Liver (tissue), 9 donors: ENCODE results near the gene NET1. TPM values are rescaled to one million over a fixed set of nuclear protein-coding genes. Genes with fewer than 3 reads are reported as not detected.

Experiments
- DNase-seq: peaks from one replicate; pipeline ENCODE4 v3.0.0-alpha.2; 2017; ENCODE audit warnings: low spot score
- H3K27ac ChIP-seq, 2 donors: one replicate each; pipeline ENCODE4 v1.7.0; 2013; ENCODE audit warnings: inconsistent platforms in 2 of 2, low read length in 2 of 2, control low read depth in 1 of 2, low read depth in 1 of 2, mild to moderate bottlenecking in 1 of 2
- H3K27me3 ChIP-seq, 4 donors: one replicate each; pipeline versions ENCODE4 v1.6.1 to v1.7.0; 2013; ENCODE audit warnings: low read length in 3 of 4, inconsistent platforms in 1 of 4, mild to moderate bottlenecking in 1 of 4, moderate library complexity in 1 of 4; ENCODE audit not compliant: control insufficient read depth in 4 of 4, insufficient read depth in 4 of 4
- H3K36me3 ChIP-seq, 4 donors: one replicate each; pipeline versions ENCODE4 v1.6.1 to v1.7.0; 2013; ENCODE audit warnings: low read length in 3 of 4, mild to moderate bottlenecking in 3 of 4, low read depth in 1 of 4, moderate library complexity in 1 of 4; ENCODE audit not compliant: control insufficient read depth in 4 of 4, insufficient read depth in 3 of 4
- H3K4me1 ChIP-seq, 4 donors: one replicate each; pipeline versions ENCODE4 v1.6.1 to v1.7.0; 2013; ENCODE audit warnings: low read length in 3 of 4, mild to moderate bottlenecking in 3 of 4, moderate library complexity in 1 of 4; ENCODE audit not compliant: control insufficient read depth in 4 of 4, insufficient read depth in 4 of 4
- H3K4me3 ChIP-seq, 3 donors: one replicate each; pipeline versions ENCODE4 v1.6.1 to v1.7.0; 2013; ENCODE audit warnings: low read length in 3 of 3, control low read depth in 1 of 3, low read depth in 1 of 3, mild to moderate bottlenecking in 1 of 3
- H3K9ac ChIP-seq, 2 donors: one replicate each; pipeline ENCODE4 v1.7.0; 2013; ENCODE audit warnings: low read length in 2 of 2, mild to moderate bottlenecking in 2 of 2, moderate library complexity in 2 of 2, control low read depth in 1 of 2, low read depth in 1 of 2
- H3K9me3 ChIP-seq, 4 donors: one replicate each; pipeline versions ENCODE4 v1.6.1 to v1.7.0; 2013; ENCODE audit warnings: low read length in 3 of 4; ENCODE audit not compliant: control insufficient read depth in 4 of 4
- EGR1 ChIP-seq, 2 donors: IDR thresholded peaks; 2 replicates each; pipeline ENCODE4 v1.6.1; 2016 to 2018; ENCODE audit warnings: antibody characterized with exemption in 2 of 2, low read depth in 2 of 2
- FOXA1 ChIP-seq: IDR thresholded peaks from 2 replicates; pipeline ENCODE4 v1.6.1; 2016; ENCODE audit warnings: antibody characterized with exemption
- NR2F2 ChIP-seq: IDR thresholded peaks from 2 replicates; pipeline ENCODE4 v1.6.1; 2016; ENCODE audit warnings: antibody characterized with exemption
- RAD21 ChIP-seq, 2 donors: IDR thresholded peaks; 2 replicates each; pipeline ENCODE4 v1.6.1; 2016; ENCODE audit warnings: antibody characterized with exemption in 2 of 2, mild to moderate bottlenecking in 2 of 2
- SP1 ChIP-seq: IDR thresholded peaks from 2 replicates; pipeline ENCODE4 v1.6.1; 2018; ENCODE audit warnings: antibody characterized with exemption, mild to moderate bottlenecking
- YY1 ChIP-seq: IDR thresholded peaks from 2 replicates; pipeline ENCODE4 v1.6.1; 2016; ENCODE audit warnings: antibody characterized with exemption, mild to moderate bottlenecking
- WGBS: extraction: QIAGEN DNeasy Blood & Tissue Kit; methylation state at CpG from one replicate; pipeline ENCODE4 v1.1.7; 2013; 5-methylcytosine and 5-hydroxymethylcytosine counted together
- polyA plus RNA-seq, 2 donors: library from polyadenylated mRNA; stranded (reverse) in 1 of 2; unstranded in 1 of 2; fragments of 200-250 nt in 1 of 2; fragments of >200 nt in 1 of 2; fragmentation: Nextera tagmentation in 1 of 2; extraction: Ambion mirVana in 1 of 2; gene quantifications; one replicate each; pipeline versions ENCODE4 v1.2.1 to v1.2.3, GENCODE V29; 2013 to 2015
- total RNA-seq, 2 donors: library from RNA; depleted of rRNA; stranded (reverse); fragments of >200 nt; gene quantifications; one replicate each; pipeline ENCODE4 v1.2.3, GENCODE V29; 2014
- TF ChIP-seq, protein P1 (sequence below): IDR thresholded peaks from 2 replicates; pipeline ENCODE4 v1.6.1; 2016; ENCODE audit warnings: antibody characterized with exemption
- TF ChIP-seq, protein P2 (sequence below): IDR thresholded peaks from 2 replicates; pipeline ENCODE4 v1.6.1; 2016; ENCODE audit warnings: antibody characterized with exemption, mild to moderate bottlenecking
- donor health status: healthy.
- donor health status: healthy.
- donor health status: healthy.
- donor health status: healthy.
- donor health status: healthy.

NET1 gene
- total and polyA plus RNA-seq, 4 donors = 16.2 to 38.6 (median 25.6) TPM

DNA sequence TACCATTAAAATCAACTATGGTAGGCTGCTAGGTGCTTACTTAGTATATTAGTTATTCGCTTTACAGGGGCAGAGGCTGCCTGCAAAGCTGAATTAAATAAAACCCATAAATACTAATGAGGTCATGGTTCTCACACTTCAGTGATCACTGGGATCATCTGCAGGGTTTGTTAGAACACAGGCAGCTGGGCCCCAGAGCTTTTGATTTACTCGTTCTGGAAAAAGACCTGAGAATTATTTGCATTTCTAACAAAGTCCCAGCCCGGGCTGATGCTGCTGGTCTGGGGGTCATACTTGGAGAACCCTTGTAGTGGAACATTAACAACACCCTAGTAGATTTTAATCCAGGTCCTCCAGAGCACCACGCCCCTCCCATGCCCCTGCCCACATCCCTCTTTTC lies 39.0 kb upstream of the NET1 start:
- H3K4me3 ChIP-seq = no peak overlapping the region
- no peaks in the 10 kb centered on the region for H3K4me1 ChIP-seq
- no peak overlapping the region for H3K27ac ChIP-seq
- TF ChIP-seq NR2F2 = no peak
- no peak for TF ChIP-seq SP1
- TF ChIP-seq FOXA1 = no peak
- TF ChIP-seq, protein P1, sequence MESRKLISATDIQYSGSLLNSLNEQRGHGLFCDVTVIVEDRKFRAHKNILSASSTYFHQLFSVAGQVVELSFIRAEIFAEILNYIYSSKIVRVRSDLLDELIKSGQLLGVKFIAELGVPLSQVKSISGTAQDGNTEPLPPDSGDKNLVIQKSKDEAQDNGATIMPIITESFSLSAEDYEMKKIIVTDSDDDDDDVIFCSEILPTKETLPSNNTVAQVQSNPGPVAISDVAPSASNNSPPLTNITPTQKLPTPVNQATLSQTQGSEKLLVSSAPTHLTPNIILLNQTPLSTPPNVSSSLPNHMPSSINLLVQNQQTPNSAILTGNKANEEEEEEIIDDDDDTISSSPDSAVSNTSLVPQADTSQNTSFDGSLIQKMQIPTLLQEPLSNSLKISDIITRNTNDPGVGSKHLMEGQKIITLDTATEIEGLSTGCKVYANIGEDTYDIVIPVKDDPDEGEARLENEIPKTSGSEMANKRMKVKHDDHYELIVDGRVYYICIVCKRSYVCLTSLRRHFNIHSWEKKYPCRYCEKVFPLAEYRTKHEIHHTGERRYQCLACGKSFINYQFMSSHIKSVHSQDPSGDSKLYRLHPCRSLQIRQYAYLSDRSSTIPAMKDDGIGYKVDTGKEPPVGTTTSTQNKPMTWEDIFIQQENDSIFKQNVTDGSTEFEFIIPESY = no peak
- TF ChIP-seq, protein P2, sequence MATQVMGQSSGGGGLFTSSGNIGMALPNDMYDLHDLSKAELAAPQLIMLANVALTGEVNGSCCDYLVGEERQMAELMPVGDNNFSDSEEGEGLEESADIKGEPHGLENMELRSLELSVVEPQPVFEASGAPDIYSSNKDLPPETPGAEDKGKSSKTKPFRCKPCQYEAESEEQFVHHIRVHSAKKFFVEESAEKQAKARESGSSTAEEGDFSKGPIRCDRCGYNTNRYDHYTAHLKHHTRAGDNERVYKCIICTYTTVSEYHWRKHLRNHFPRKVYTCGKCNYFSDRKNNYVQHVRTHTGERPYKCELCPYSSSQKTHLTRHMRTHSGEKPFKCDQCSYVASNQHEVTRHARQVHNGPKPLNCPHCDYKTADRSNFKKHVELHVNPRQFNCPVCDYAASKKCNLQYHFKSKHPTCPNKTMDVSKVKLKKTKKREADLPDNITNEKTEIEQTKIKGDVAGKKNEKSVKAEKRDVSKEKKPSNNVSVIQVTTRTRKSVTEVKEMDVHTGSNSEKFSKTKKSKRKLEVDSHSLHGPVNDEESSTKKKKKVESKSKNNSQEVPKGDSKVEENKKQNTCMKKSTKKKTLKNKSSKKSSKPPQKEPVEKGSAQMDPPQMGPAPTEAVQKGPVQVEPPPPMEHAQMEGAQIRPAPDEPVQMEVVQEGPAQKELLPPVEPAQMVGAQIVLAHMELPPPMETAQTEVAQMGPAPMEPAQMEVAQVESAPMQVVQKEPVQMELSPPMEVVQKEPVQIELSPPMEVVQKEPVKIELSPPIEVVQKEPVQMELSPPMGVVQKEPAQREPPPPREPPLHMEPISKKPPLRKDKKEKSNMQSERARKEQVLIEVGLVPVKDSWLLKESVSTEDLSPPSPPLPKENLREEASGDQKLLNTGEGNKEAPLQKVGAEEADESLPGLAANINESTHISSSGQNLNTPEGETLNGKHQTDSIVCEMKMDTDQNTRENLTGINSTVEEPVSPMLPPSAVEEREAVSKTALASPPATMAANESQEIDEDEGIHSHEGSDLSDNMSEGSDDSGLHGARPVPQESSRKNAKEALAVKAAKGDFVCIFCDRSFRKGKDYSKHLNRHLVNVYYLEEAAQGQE = no peak
- no peak for TF ChIP-seq RAD21 (IDR thresholded peaks at IDR 0.05)
- no peak for TF ChIP-seq YY1
- TF ChIP-seq EGR1 (IDR thresholded peaks at IDR 0.05; ENCODE audit: low read depth in 2 of 2) = no peak
- H3K9me3 ChIP-seq = no peaks in the 10 kb centered on the region
- no peaks in the 10 kb centered on the region for H3K27me3 ChIP-seq
- WGBS = 67% methylated on average over 4 of the region's 4 CpGs
- H3K36me3 ChIP-seq = no peaks in the 10 kb centered on the region
- H3K9ac ChIP-seq = no peak overlapping the region
- no peak for DNase-seq

DNA sequence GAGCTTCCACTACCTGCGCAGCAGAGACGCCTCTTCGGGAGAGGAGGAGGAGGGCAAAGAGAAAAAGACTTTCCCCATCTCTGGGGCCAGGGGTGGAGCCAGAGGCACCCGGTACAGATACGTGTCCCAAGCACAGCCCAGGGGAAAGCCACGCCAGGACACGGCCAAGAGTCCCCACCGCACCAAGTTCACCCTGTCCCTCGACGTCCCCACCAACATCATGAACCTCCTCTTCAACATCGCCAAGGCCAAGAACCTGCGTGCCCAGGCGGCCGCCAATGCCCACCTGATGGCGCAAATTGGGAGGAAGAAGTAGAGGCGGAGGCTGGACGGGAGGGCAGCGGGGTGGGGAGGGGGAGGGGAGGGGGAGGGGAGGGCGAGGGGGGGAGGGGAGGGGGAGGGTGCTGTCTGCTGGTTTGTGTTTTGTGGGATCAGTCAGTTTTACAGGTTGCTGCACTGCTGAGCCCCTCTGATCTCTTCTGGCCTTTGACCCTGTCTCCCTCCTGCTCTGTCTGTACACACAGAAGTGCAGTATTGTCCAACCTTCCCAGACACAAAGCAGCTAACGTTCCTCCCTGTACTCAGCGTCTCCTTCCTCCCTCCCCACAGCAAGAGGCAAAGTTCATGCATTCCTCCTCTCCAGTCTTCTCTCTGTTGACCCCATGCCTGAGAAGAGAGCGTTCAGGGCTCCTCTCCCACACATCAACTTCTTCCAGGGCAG lies 38.3 kb upstream of the NET1 start:
- no peak overlapping the region for H3K4me3 ChIP-seq
- 88% methylated on average over 20 of the region's 22 CpGs for WGBS
- no peak for TF ChIP-seq NR2F2
- TF ChIP-seq, protein P2 = no peak
- H3K9me3 ChIP-seq = no peaks in the 10 kb centered on the region
- no peaks in the 10 kb centered on the region for H3K27me3 ChIP-seq
- no peaks in the 10 kb centered on the region for H3K4me1 ChIP-seq
- H3K36me3 ChIP-seq = no peaks in the 10 kb centered on the region
- no peak for DNase-seq
- no peak overlapping the region for H3K9ac ChIP-seq
- H3K27ac ChIP-seq = no peak overlapping the region
